Measurements from ENCODE around the gene PLP2.

- TF ChIP-seq EZH2phosphoT487 (IDR thresholded peaks at IDR 0.05; ENCODE audit: borderline replicate concordance, low read length) (no peak), CTCF (IDR thresholded peaks at IDR 0.05; ENCODE audit: low read depth, low read length, poor library complexity, severe bottlenecking) (peak; percentile 50)
Observed at GRCh38 chrX:49163555-49164419, 7.9 kb upstream of the PLP2 start.

All from DOHH2 (cell line).